Gastrocnemius medialis (tissue), 4 donors: ENCODE measurements around the gene TMUB2.

Source experiments
- CTCF ChIP-seq, 5 experiments: fragments of 450-650 bp in 3 of 5; fragments of 200-600 bp in 2 of 5; sonication (generic) in 2 of 5; IDR thresholded peaks in 4 of 5; conservative IDR thresholded peaks in 1 of 5; 1 replicate in 4 of 5; 2 replicates in 1 of 5; pipeline ENCODE4 v1.5.1; 2016 to 2019; ENCODE audit warnings: antibody characterized with exemption in 5 of 5, mild to moderate bottlenecking in 3 of 5, moderate library complexity in 3 of 5
- POLR2A ChIP-seq, 2 donors: fragments of 450-650 bp; IDR thresholded peaks; one replicate each; pipeline ENCODE4 v1.6.1; 2017; ENCODE audit warnings: antibody characterized with exemption in 2 of 2, mild to moderate bottlenecking in 2 of 2, moderate library complexity in 2 of 2

- TF ChIP-seq CTCF (IDR thresholded peaks at IDR 0.05 in 4 of 5, conservative IDR thresholded peaks at IDR 0.05 in 1 of 5) (no peak), POLR2A (IDR thresholded peaks at IDR 0.05) (no peak)
Measured at GRCh38 chr17:44204441-44204882, 17.7 kb downstream of the TMUB2 start.
